Measurements from ENCODE around the gene GABARAP.

- TF ChIP-seq CTCF (IDR thresholded peaks at IDR 0.05) (no peak), POLR2A (IDR thresholded peaks at IDR 0.05) (no peak)
Observed at GRCh38 chr17:7222093-7222971, 19.9 kb downstream of the GABARAP start.
